ENCODE measurements around the gene HIP1R.

HIP1R gene

GRCh38 chr12:122820138-122820537 lies 15.1 kb upstream of the HIP1R start:
- POLR2A ChIA-PET = no interaction called here
- CTCF ChIA-PET = interaction anchor here (0.8 kb wide), 1 partner anchor 12 kb away, joined by 3 read pairs; no protein-coding TSS in a partner anchor
- TF ChIP-seq ZNF518A (tag by site-specific recombination; conservative IDR thresholded peaks at IDR 0.05; ENCODE audit: low read depth) (no peak), SALL2 (tag by site-specific recombination; IDR thresholded peaks at IDR 0.05; ENCODE audit: borderline replicate concordance) (no peak), ZNF16 (tag by site-specific recombination; IDR thresholded peaks at IDR 0.05; ENCODE audit: low read depth) (no peak), ZBTB7A (tag by site-specific recombination; IDR thresholded peaks at IDR 0.05; ENCODE audit: low read depth) (no peak), ZNF341 (tag by site-specific recombination; IDR thresholded peaks at IDR 0.05; ENCODE audit: low read depth) (no peak), ZNF600 (tag by site-specific recombination; IDR thresholded peaks at IDR 0.05) (no peak), KLF10 (tag by site-specific recombination; IDR thresholded peaks at IDR 0.05) (no peak), ZNF423 (tag by site-specific recombination; IDR thresholded peaks at IDR 0.05) (no peak)
- TF ChIP-seq, protein P1, sequence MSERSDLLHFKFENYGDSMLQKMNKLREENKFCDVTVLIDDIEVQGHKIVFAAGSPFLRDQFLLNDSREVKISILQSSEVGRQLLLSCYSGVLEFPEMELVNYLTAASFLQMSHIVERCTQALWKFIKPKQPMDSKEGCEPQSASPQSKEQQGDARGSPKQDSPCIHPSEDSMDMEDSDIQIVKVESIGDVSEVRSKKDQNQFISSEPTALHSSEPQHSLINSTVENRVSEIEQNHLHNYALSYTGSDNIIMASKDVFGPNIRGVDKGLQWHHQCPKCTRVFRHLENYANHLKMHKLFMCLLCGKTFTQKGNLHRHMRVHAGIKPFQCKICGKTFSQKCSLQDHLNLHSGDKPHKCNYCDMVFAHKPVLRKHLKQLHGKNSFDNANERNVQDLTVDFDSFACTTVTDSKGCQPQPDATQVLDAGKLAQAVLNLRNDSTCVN (tag by site-specific recombination; optimal IDR thresholded peaks at IDR 0.05) = no peak
- Histone ChIP-seq H3K4me1 (ENCODE audit: control insufficient read depth, insufficient read depth, low read length) (no peaks in the 10 kb centered on the region), H3K4me3 (ENCODE audit: low read depth, low read length) (no peak overlapping the region), H3K9me3 (ENCODE audit: control insufficient read depth, insufficient read depth, low read depth, low read length) (no peaks in the 10 kb centered on the region), H3K36me3 (ENCODE audit: control insufficient read depth in 2 of 2, insufficient read depth in 1 of 2, low read length in 2 of 2) (no peaks in the 10 kb centered on the region), H3K27ac (ENCODE audit: extremely low read depth, low read depth, low read length) (no peak overlapping the region)

DNA sequence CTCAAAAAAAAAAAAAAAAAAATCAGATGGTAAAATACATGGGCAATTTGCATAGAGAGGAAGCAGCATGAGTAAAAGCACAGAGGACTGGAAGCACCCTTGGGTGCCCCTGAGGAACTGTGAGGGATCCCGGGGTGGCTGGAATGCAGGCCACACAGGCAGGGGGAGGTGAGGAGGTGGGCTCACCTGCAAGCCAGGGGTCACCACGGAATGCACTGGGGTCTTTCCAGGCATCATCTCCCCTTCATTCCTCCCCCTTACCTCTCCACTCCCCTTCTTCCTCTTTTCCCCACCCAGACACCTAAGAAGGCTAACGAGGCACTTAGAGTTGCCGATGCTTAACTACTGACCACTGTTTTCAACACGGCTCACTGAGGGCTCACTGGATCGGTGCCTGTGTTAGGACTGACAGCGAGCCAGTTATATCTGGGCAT lies 14.4 kb upstream of the HIP1R start:
- Histone ChIP-seq H3K27ac (ENCODE audit: extremely low read depth, low read depth, low read length) (no peak overlapping the region), H3K9me3 (ENCODE audit: control insufficient read depth, insufficient read depth, low read depth, low read length) (no peaks in the 10 kb centered on the region), H3K4me3 (ENCODE audit: low read depth, low read length) (no peak overlapping the region), H3K4me1 (ENCODE audit: control insufficient read depth, insufficient read depth, low read length) (no peaks in the 10 kb centered on the region), H3K36me3 (ENCODE audit: control insufficient read depth in 2 of 2, insufficient read depth in 1 of 2, low read length in 2 of 2) (no peaks in the 10 kb centered on the region)
- TF ChIP-seq ZNF670 (tag by site-specific recombination; IDR thresholded peaks at IDR 0.05; ENCODE audit: low read depth) (no peak), ZNF423 (tag by site-specific recombination; IDR thresholded peaks at IDR 0.05) (peak; percentile 57; the same call in 1 of the 2 replicates), ZNF677 (tag by site-specific recombination; IDR thresholded peaks at IDR 0.05) (no peak), ZEB2 (tag by site-specific recombination; IDR thresholded peaks at IDR 0.05) (no peak), ZFP41 (tag by site-specific recombination; IDR thresholded peaks at IDR 0.05; ENCODE audit: borderline replicate concordance) (no peak), SP3 (tag by site-specific recombination; IDR thresholded peaks at IDR 0.05) (no peak)
- ChIA-PET POLR2A (no interaction called here), CTCF (interaction anchor here (2.1 kb wide), 1 partner anchor 27 kb away, joined by 7 read pairs; no protein-coding TSS in a partner anchor)

DNA sequence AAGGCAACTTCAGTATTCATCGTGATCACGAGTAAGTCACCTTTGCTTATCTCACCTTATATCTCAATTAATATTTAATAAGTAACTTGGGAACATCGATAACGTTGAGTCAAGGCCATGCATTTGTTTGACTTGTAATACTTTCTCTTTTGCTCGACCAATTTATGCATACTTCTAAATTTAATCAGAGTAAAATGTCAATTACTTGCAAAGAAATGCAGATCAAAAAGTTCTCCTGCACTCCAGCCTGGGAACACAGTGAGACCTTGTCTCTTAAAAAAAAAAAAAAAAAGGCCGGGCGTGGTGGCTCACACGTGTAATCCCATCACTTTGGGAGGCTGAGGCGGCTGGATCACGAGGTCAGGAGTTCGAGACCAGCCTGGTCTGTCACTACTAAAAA lies 11.8 kb upstream of the HIP1R start:
- ChIA-PET POLR2A (no interaction called here), CTCF (interaction anchor here (0.7 to 1.0 kb wide), 2 partner anchors 101 to 792 kb away, joined by 3 read pairs; no protein-coding TSS in a partner anchor)
- TF ChIP-seq ZNF707 (tag by site-specific recombination; IDR thresholded peaks at IDR 0.05) = no peak
- TF ChIP-seq, protein P2, sequence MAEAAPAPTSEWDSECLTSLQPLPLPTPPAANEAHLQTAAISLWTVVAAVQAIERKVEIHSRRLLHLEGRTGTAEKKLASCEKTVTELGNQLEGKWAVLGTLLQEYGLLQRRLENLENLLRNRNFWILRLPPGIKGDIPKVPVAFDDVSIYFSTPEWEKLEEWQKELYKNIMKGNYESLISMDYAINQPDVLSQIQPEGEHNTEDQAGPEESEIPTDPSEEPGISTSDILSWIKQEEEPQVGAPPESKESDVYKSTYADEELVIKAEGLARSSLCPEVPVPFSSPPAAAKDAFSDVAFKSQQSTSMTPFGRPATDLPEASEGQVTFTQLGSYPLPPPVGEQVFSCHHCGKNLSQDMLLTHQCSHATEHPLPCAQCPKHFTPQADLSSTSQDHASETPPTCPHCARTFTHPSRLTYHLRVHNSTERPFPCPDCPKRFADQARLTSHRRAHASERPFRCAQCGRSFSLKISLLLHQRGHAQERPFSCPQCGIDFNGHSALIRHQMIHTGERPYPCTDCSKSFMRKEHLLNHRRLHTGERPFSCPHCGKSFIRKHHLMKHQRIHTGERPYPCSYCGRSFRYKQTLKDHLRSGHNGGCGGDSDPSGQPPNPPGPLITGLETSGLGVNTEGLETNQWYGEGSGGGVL (tag by site-specific recombination; IDR thresholded peaks at IDR 0.05) = no peak
- Histone ChIP-seq H3K4me3 (ENCODE audit: low read depth, low read length) (no peak overlapping the region), H3K36me3 (ENCODE audit: control insufficient read depth in 2 of 2, insufficient read depth in 1 of 2, low read length in 2 of 2) (no peaks in the 10 kb centered on the region), H3K9me3 (ENCODE audit: control insufficient read depth, insufficient read depth, low read depth, low read length) (no peaks in the 10 kb centered on the region), H3K27ac (ENCODE audit: extremely low read depth, low read depth, low read length) (no peak overlapping the region), H3K4me1 (ENCODE audit: control insufficient read depth, insufficient read depth, low read length) (peaks cover 10% of the 10 kb centered on the region)

Measured in HEK293 (cell line).